Left cardiac atrium (tissue), 4 donors: Measurements from ENCODE around the gene FAM149A. TPM values are rescaled to one million over a fixed set of nuclear protein-coding genes. Genes with fewer than 3 reads are reported as not detected.

Experiments
- ATAC-seq, 2 donors: fragments of 200-7000 bp; cut with Tn5 transposase; one replicate each; pipeline ENCODE4 v1.9.1; 2020; ENCODE audit warnings: mild to moderate bottlenecking in 2 of 2, moderate library complexity in 2 of 2
- DNase-seq: peaks from one replicate; pipeline ENCODE4 v3.0.0-alpha.2; 2020
- intact Hi-C, 2 donors: fragments of 100-400 bp; cut with DNase I; formaldehyde crosslinking; loops; one replicate each; pipeline versions ENCODE4 v1.14.1 to v1.15.1; 2022 to 2023
- long read RNA-seq: library from polyadenylated mRNA; unstranded; transcript quantifications from one replicate; pipeline ENCODE4 v2.0.0, GENCODE V29; 2021
- total RNA-seq, 2 donors: library from RNA; stranded (reverse); fragmentation: NEBNext Ultra II Directional; extraction: Animal tissue kit (Norgen Biotek cat#: 25700); gene quantifications; one replicate each; pipeline ENCODE4 v1.2.1, GENCODE V29; 2021
- donor health status: DM: no; HTN: yes; CAD: no.
- donor health status: DM: no; HTN: yes; CAD: no; lungs with severe emphysema.
- donor health status: DM: yes; HTN: yes; CAD: no.
- donor health status: Dilated cardiomyopathy.

The FAM149A gene
- 10 to 100 TPM in 1 of 2 donors, 1 to 10 TPM in 1; 9.6 to 13.1 TPM for total RNA-seq
- long read RNA-seq, partial matches to known transcripts = 3 of 6 reads
- long read RNA-seq, other reads (novel, unspliced or antisense) = 3 of 6 reads

DNA sequence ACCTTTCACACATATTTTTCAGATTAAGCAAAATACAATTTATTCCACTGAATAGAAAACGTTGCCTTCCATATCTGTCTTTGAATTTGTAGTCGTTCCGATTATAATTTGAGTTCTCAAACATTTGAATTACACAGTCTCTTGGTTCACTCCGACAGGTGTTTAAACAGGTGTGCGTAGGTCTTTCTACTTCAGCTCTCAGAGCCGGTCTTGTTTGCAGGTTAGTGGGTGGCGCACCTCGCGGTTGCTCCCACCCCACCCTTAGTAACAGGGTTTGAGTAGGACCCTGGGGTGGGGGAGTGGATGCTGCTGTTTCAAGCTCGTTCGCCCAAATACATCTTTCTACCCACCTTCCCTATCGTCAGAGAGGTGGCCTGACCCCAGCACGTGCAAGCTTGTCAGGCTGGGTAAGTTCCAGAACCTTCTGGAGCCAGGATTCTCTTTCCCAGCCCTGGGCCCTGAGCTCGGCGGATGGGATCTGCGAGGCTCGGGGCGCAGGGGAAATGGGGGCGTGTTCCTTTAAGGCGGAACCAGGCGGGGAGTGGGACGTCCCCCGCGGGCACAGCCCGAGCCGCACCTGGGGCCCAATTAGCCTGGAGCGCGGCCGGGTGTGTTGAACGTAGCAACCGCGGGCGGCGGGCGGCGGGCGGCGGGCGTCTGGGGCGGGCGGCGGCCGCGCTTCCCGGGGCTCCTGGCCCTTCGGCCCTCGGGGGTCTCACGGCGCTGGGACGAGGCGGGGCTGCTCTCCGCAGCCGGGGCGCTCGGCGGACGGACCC is at the start of gene FAM149A:
Gene FAM149A (plus strand): TSS at position 591 of the 776 bp plus-strand sequence.
- DNase-seq = peak; percentile 30
- ATAC-seq = peak; percentile 75 to 88
- intact Hi-C loops = no loop called here

DNA sequence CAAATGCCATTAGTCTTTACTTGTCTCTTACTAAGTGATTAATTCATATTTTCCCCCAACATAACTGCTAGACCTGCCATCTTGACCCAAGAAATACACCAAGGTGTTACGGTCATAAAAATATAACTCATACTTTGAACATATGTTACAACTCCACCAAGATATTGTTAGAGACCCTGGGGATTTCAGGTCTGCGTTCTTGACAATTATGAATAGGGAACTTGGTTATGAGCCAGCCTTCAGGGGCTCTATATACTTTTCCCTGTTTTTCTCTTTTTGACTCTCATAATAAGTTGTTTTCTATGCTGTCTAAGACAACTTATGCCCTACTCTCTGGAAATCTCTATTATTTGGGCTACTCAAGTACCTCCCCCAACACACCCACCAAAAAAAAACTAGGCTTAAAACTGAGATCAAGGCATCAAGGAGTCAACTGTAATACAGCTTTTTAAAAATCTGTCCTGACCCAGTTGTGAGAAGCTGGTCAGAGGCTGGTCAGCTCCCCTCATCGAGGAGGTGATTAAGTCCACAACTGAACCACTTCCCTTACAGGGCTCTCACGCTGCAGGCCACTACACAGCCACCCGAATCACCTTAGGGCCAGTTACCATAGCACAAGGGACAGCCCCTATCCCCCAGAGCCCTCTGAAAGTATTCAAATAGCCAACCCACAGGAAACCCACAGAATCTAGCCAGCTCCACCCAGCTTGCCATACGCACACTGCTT is 46.1 kb upstream of the FAM149A start:
- intact Hi-C loops = no loop called here
- ATAC-seq = no peak
- no peak for DNase-seq

DNA sequence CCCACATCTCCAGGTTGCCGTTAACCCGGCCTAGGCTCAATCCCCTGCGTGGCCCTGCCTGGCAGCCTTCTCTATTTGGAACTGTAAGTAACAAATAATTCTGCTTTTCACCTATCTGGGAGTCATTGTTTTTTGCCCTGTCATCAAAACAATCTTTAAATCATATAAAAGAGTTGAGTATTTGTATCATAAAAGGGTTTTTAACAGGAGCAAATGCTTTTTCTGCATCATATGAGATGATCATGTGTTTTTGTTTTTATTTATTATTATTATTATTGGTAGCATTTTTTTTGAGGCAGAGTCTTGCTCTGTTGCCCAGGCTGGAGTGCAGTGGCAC is 45.6 kb upstream of the FAM149A start:
- ATAC-seq (no peak), DNase-seq (no peak)
- intact Hi-C loops = no loop called here

DNA sequence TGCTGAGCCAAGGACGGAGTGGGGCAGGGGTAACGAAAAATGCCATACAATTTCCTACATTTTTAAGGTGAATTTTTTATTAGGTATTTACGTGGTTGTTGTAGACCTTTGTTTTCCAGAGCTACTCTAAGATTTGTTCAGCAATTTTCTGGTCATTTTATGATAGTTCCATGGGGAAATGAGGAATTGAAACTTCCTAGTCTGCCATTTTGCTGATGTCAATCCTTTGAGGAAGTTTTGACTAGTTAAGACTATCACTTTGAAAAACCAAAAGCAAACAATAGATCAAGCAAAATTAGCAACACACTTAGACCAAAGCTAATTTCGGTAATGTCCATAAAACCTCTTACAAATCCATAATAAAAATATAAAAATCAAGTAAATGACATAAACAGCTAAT is 42.6 kb upstream of the FAM149A start:
- no peak for DNase-seq
- no peak for ATAC-seq
- intact Hi-C loops = no loop called here

DNA sequence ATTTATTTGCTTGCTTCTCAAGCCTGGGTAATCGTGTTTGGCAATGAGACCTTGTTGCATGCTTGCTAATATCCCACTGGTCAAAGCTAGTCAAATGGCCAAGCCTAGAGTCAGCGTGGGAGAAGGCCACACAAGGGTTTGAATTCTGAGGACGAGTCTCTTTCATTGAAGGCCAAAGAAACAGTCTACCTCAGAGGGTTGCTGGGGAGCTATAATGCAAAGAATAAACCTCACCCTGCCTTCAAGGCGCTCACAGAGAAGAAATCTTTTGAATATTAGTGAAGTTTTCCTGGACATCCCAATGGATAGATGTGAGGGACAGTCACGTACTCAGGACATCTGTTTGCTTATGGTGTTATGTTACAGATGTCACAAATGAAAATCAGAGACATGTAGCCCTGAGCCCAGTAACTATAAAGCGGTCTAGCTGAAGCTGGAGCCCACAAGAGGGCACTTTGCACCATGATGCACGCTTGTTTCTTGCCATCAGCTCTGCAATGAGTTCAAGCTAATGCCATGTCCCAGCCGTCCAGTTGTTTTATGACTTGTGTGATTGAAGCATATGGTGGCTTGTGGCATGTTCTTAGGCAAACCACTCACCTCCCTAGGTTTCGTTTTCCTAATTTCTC is 36.6 kb upstream of the FAM149A start:
- intact Hi-C loops = loop anchor here in 1 of 2 donors (2.0 kb wide), 1 partner anchor 69 kb away; no protein-coding TSS in a partner anchor
- DNase-seq (peak; percentile 64), ATAC-seq (peak; percentile 92 to 93)

GRCh38 chr4:186068581-186069348 is 35.7 kb upstream of the FAM149A start, which contains the start of gene TLR3:
Gene TLR3, plus strand, starts transcription at chr4:186069156. Its CDS starts 7,464 bp downstream, at chr4:186076620.
- DNase-seq (no peak), ATAC-seq (peak; percentile 45 to 74)
- intact Hi-C loops = loop anchor here in 1 of 2 donors (2.0 kb wide), 1 partner anchor 68 kb away; no protein-coding TSS in a partner anchor

GRCh38 chr4:186069729-186070128 is 34.8 kb upstream of the FAM149A start:
- ATAC-seq (no peak), DNase-seq (no peak)
- intact Hi-C loops = loop anchor here (2.0 to 10.0 kb wide), 2 partner anchors 65 to 67 kb away; no protein-coding TSS in a partner anchor

DNA sequence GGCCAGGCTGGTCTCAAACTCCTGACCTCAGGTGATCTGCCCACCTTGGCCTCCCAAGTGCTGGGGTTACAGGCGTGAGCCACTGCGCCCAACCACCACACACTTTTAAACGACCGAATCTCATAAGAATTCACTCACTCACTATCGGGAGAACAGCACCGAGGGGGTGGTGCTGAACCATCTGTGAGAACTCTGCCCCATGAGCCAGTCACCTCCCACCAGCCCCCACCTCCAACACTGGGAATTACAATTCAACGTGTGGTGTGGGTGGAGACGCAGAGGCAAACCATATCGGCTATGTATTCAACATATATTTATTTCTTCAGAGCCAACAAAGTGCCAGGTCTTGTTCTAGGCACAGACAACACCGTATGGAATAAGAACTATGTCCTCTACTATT is 32.0 kb upstream of the FAM149A start:
- no peak for DNase-seq
- no peak for ATAC-seq
- intact Hi-C loops = loop anchor here in 1 of 2 donors (10.0 kb wide), 1 partner anchor 62 kb away; no protein-coding TSS in a partner anchor

DNA sequence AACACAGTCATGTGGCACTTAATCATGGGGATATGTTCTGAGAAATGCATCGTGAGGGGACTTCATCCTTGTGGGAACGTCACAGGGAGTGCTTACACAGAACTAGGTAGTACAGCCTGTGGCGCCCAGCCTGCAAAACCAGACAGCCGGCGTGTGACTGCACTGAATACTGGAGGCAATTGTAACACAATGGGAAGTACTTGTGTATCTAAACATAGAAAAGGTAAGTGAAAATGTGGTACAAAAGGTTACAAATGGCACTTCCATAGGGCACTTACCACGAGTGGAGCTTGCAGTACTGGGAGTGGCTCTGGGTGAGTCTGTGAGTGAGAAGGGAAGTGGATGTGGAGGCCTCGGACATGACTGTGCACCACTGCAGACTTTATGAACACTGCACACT is 30.3 kb upstream of the FAM149A start:
- intact Hi-C loops = loop anchor here (2.0 to 10.0 kb wide), 2 partner anchors 61 kb away; no protein-coding TSS in a partner anchor
- DNase-seq (no peak), ATAC-seq (peak; percentile 53 to 73)

GRCh38 chr4:186078981-186079638 is 25.4 kb upstream of the FAM149A start:
- DNase-seq (no peak), ATAC-seq (peak in 1 of 2 donors; percentile 36)
- intact Hi-C loops = loop anchor here in 1 of 2 donors (10.0 kb wide), 1 partner anchor 56 kb away; no protein-coding TSS in a partner anchor

GRCh38 chr4:186079694-186080093 is 24.8 kb upstream of the FAM149A start:
- DNase-seq = no peak
- intact Hi-C loops = loop anchor here in 1 of 2 donors (10.0 kb wide), 1 partner anchor 55 kb away; no protein-coding TSS in a partner anchor
- no peak for ATAC-seq

DNA sequence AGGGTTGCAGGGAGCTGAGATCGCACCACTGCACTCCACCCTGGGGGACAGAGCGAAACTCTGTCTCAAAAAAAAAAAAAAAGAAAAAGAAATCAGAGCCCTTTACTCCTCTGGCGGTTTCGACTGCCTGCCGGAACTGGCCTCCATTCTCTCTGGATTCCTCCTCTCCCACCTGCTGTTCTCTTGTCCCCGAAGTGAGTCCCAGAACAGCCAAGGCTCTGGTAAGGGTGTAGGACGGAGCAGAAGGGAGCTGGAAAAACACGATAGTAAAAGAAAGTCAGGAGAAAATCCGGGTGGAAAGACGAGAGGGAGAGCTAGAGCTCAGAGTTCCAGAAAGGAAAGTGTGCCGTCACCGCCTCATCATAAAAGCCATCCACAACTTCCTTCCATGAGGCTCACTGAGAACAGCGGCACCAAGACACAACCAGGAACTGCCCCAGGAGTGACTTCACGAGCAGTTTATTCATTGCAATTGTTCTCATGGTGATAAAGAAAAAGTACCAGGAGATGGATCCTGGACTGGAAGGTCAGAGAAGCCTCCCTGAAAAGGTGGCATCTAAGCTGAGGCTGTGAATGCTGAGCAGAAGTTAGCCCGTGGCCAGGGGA is 23.2 kb upstream of the FAM149A start:
- intact Hi-C loops = no loop called here
- DNase-seq (no peak), ATAC-seq (no peak)

DNA sequence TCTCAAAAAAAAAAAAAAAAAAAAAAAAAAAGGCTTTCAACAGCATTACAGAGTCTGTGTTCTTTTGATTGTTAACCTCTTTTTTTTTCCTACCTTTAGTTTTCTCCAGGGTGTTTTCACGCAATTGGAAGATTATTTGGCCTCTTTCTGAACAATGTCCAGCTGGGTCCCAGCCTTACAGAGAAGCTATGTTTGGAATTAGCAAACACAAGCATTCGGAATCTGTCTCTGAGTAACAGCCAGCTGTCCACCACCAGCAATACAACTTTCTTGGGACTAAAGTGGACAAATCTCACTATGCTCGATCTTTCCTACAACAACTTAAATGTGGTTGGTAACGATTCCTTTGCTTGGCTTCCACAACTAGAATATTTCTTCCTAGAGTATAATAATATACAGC is 22.3 kb upstream of the FAM149A start:
- intact Hi-C loops = no loop called here
- DNase-seq (no peak), ATAC-seq (peak in 1 of 2 donors; percentile 27)

DNA sequence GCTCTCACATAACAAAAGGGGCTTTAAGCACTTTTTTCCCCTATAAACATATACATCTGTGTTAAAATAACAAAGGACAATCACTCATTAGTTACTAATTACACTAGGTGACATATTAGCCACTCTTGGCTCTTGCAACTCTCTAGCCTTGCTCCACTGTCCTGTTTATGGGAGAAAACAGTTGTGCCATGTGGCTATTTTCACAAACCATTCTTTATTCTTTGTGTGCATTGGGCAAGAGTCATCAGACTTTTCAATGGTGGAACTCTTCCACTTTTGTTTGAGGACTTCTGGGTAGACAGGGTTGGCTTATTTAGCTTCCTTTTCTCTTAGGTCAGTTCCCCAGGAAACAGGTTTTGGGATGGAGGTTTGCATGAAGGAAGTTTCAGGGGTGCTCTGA is 16.0 kb upstream of the FAM149A start:
- intact Hi-C loops = no loop called here
- ATAC-seq = no peak
- no peak for DNase-seq

DNA sequence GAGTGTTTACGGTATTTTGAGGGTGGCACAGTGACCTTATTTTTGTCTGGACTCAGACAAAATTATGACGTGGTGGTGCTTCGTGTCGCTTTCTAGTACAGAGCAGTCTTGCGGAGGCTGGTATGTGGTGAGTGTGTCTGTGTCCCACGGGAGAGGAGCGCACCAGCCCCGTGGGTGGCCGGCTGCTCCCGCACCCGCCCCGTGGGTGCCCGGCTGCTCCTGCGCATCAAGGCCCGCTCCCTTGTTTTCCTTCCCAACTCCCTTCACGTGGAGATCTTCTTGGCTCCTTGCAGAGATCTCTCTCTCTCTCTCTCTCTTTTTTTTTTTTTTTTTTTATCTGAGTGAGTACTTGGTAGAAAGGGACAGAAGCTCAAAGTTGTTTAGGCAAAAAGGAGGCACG is 12.2 kb upstream of the FAM149A start:
- DNase-seq = no peak
- intact Hi-C loops = no loop called here

DNA sequence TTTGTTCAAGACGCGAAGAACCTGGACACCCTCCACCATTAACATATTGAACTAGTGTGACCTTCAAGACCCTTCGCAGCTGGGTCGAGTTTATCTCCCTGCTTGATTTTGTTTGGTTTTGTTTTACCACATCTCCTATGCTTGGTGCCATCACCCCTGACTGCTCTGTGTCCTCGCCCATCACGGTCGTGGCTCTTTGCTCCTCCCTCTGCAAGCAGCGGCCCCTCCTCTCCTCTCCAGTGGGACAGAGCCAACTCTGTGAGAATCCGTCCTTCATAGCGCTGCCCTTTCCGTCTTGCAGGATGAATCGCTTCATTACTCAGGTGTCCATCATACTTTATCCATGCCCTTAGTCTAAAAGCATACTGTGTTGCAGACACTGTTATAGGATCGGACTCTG is 9.1 kb upstream of the FAM149A start:
- ATAC-seq (no peak), DNase-seq (no peak)
- intact Hi-C loops = no loop called here

More for the DNA sequence above, 12.2 kb upstream of the FAM149A start:
- no peak for ATAC-seq

- no peak for ATAC-seq
- intact Hi-C loops = no loop called here
- DNase-seq = no peak
Observed at GRCh38 chr4:186096681-186097165, 7.8 kb upstream of the FAM149A start.

DNA sequence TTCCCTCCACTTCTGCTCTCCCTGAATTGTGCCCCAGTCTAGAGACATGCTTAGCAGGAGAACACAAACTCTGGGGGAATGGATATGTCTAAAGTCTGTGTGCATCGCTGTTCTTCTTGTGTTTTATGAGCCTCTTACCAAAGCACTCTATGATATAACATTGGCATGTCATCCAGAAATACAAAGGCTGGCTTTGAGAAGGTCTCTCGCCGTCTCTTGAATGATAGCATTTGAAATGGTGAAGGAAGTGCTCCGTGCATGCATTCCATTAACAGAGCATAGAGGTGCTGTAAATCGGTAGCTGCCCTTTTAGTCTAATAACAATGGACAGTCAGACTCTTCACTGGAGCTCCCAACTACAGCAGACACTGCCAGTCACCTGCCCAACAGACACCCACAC is 7.1 kb upstream of the FAM149A start:
- DNase-seq = no peak
- intact Hi-C loops = no loop called here

More for the DNA sequence above, 7.1 kb upstream of the FAM149A start:
- ATAC-seq = no peak
